ENCODE data around the gene DLG2.

Gene DLG2

GRCh38 chr11:83855237-83855636 lies 1771.9 kb downstream of the DLG2 start:
- H3K4me2 ChIP-seq (ENCODE audit: low read length): no peak overlapping the region
- no peaks in the 10 kb centered on the region for H4K20me1 ChIP-seq (ENCODE audit: insufficient read depth, low read length)
- H3K9me3 ChIP-seq (ENCODE audit: low read length): no peaks in the 10 kb centered on the region
- H3K4me1 ChIP-seq (ENCODE audit: insufficient read depth, low read length, severe bottlenecking): no peaks in the 10 kb centered on the region
- no peak overlapping the region for H3K4me3 ChIP-seq (ENCODE audit: low read depth, low read length, poor library complexity, severe bottlenecking)
- TF ChIP-seq EZH2 (IDR thresholded peaks at IDR 0.05; ENCODE audit: borderline replicate concordance, low read length): no peak
- TF ChIP-seq, protein P1, sequence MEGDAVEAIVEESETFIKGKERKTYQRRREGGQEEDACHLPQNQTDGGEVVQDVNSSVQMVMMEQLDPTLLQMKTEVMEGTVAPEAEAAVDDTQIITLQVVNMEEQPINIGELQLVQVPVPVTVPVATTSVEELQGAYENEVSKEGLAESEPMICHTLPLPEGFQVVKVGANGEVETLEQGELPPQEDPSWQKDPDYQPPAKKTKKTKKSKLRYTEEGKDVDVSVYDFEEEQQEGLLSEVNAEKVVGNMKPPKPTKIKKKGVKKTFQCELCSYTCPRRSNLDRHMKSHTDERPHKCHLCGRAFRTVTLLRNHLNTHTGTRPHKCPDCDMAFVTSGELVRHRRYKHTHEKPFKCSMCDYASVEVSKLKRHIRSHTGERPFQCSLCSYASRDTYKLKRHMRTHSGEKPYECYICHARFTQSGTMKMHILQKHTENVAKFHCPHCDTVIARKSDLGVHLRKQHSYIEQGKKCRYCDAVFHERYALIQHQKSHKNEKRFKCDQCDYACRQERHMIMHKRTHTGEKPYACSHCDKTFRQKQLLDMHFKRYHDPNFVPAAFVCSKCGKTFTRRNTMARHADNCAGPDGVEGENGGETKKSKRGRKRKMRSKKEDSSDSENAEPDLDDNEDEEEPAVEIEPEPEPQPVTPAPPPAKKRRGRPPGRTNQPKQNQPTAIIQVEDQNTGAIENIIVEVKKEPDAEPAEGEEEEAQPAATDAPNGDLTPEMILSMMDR (IDR thresholded peaks at IDR 0.05; ENCODE audit: low read length): no peak
- H3K9ac ChIP-seq (ENCODE audit: low read length): no peak overlapping the region
- no peak overlapping the region for H2AFZ ChIP-seq (ENCODE audit: low read length)
- no peaks in the 10 kb centered on the region for H3K36me3 ChIP-seq (ENCODE audit: insufficient read depth, low read length)
- no peaks in the 10 kb centered on the region for H3K9me2 ChIP-seq (ENCODE audit: low read depth, low read length)
- no peak overlapping the region for H3K27ac ChIP-seq (ENCODE audit: low read depth, low read length, poor library complexity, severe bottlenecking)
- no peaks in the 10 kb centered on the region for H3K27me3 ChIP-seq (ENCODE audit: insufficient read depth, low read length)
- H3F3A ChIP-seq (ENCODE audit: insufficient read depth, low read length): no peaks in the 10 kb centered on the region
- no peaks in the 10 kb centered on the region for H3K79me2 ChIP-seq (ENCODE audit: insufficient read depth, low read length)

- Histone ChIP-seq H3K36me3 (ENCODE audit: insufficient read depth, low read length) (no peaks in the 10 kb centered on the region), H3K27me3 (ENCODE audit: insufficient read depth, low read length) (no peaks in the 10 kb centered on the region), H3K27ac (ENCODE audit: low read depth, low read length, poor library complexity, severe bottlenecking) (no peak overlapping the region), H3K9me2 (ENCODE audit: low read depth, low read length) (no peaks in the 10 kb centered on the region), H4K20me1 (ENCODE audit: insufficient read depth, low read length) (no peaks in the 10 kb centered on the region), H2AFZ (ENCODE audit: low read length) (no peak overlapping the region), H3F3A (ENCODE audit: insufficient read depth, low read length) (no peaks in the 10 kb centered on the region), H3K79me2 (ENCODE audit: insufficient read depth, low read length) (no peaks in the 10 kb centered on the region), H3K4me3 (ENCODE audit: low read depth, low read length, poor library complexity, severe bottlenecking) (no peak overlapping the region), H3K4me1 (ENCODE audit: insufficient read depth, low read length, severe bottlenecking) (no peaks in the 10 kb centered on the region), H3K9me3 (ENCODE audit: low read length) (no peaks in the 10 kb centered on the region), H3K9ac (ENCODE audit: low read length) (no peak overlapping the region), H3K4me2 (ENCODE audit: low read length) (no peak overlapping the region)
- TF ChIP-seq, protein P1 (IDR thresholded peaks at IDR 0.05; ENCODE audit: low read length): no peak
- no peak for TF ChIP-seq EZH2 (IDR thresholded peaks at IDR 0.05; ENCODE audit: borderline replicate concordance, low read length)
These were observed 1774.2 kb downstream of the DLG2 start for GRCh38 chr11:83852775-83853442.

GRCh38 chr11:83852012-83852411 lies 1775.1 kb downstream of the DLG2 start:
- TF ChIP-seq, protein P1 (IDR thresholded peaks at IDR 0.05; ENCODE audit: low read length): no peak
- TF ChIP-seq EZH2 (IDR thresholded peaks at IDR 0.05; ENCODE audit: borderline replicate concordance, low read length): no peak
- H3K4me1 ChIP-seq (ENCODE audit: insufficient read depth, low read length, severe bottlenecking): no peaks in the 10 kb centered on the region
- no peak overlapping the region for H3K4me3 ChIP-seq (ENCODE audit: low read depth, low read length, poor library complexity, severe bottlenecking)
- no peaks in the 10 kb centered on the region for H4K20me1 ChIP-seq (ENCODE audit: insufficient read depth, low read length)
- H3K27ac ChIP-seq (ENCODE audit: low read depth, low read length, poor library complexity, severe bottlenecking): no peak overlapping the region
- no peaks in the 10 kb centered on the region for H3K9me3 ChIP-seq (ENCODE audit: low read length)
- H3K79me2 ChIP-seq (ENCODE audit: insufficient read depth, low read length): no peaks in the 10 kb centered on the region
- H3K27me3 ChIP-seq (ENCODE audit: insufficient read depth, low read length): no peaks in the 10 kb centered on the region
- H3F3A ChIP-seq (ENCODE audit: insufficient read depth, low read length): no peaks in the 10 kb centered on the region
- no peak overlapping the region for H3K4me2 ChIP-seq (ENCODE audit: low read length)
- H2AFZ ChIP-seq (ENCODE audit: low read length): no peak overlapping the region
- H3K9me2 ChIP-seq (ENCODE audit: low read depth, low read length): no peaks in the 10 kb centered on the region
- H3K9ac ChIP-seq (ENCODE audit: low read length): no peak overlapping the region
- no peaks in the 10 kb centered on the region for H3K36me3 ChIP-seq (ENCODE audit: insufficient read depth, low read length)

Data from OCI-LY1 (cell line).